CD14-positive monocyte (primary cell): ENCODE results near the gene PRDM7. TPM values are rescaled to one million over a fixed set of nuclear protein-coding genes. Genes with fewer than 3 reads are reported as not detected.

Experiments used
- DNase-seq, 3 donors: peaks; one replicate each; pipeline ENCODE4 v3.0.0-alpha.2; 2011 to 2022
- H2AFZ ChIP-seq: 2 replicates; pipeline ENCODE4 v1.6.0; 2012; ENCODE audit warnings: mild to moderate bottlenecking, low read depth, low read length, inconsistent platforms; ENCODE audit not compliant: insufficient read depth, poor library complexity, severe bottlenecking
- H3K27ac ChIP-seq, 2 donors: 1 replicate in 1 of 2; 2 replicates in 1 of 2; pipeline ENCODE4 v1.5.1; 2012 to 2013; ENCODE audit warnings: low read length in 2 of 2, control low read depth in 1 of 2, inconsistent platforms in 1 of 2, low read depth in 1 of 2, mild to moderate bottlenecking in 1 of 2
- H3K27me3 ChIP-seq, 2 donors: one replicate each; pipeline versions ENCODE4 v1.6.0 to v1.6.1; 2011 to 2013; ENCODE audit warnings: low read length in 2 of 2; ENCODE audit not compliant: control insufficient read depth in 2 of 2, insufficient read depth in 2 of 2
- H3K36me3 ChIP-seq, 2 donors: replicated peaks in 1 of 2; 1 replicate in 1 of 2; 2 replicates in 1 of 2; pipeline versions ENCODE4 v1.5.1 to v1.6.1; 2012 to 2013; ENCODE audit warnings: low read length in 2 of 2, control low read depth in 1 of 2, inconsistent platforms in 1 of 2, mild to moderate bottlenecking in 1 of 2; ENCODE audit not compliant: insufficient read depth in 2 of 2, control insufficient read depth in 1 of 2
- H3K4me1 ChIP-seq, 2 donors: 1 replicate in 1 of 2; 2 replicates in 1 of 2; pipeline versions ENCODE4 v1.5.1 to v1.6.1; 2012 to 2013; ENCODE audit warnings: low read length in 2 of 2, control low read depth in 1 of 2, inconsistent platforms in 1 of 2, mild to moderate bottlenecking in 1 of 2, moderate library complexity in 1 of 2; ENCODE audit not compliant: insufficient read depth in 2 of 2, control insufficient read depth in 1 of 2
- H3K4me2 ChIP-seq: replicated peaks from 2 replicates; pipeline ENCODE3; 2012; ENCODE audit warnings: low read length, moderate library complexity, mild to moderate bottlenecking; ENCODE audit not compliant: poor library complexity, severe bottlenecking; ENCODE audit errors: extremely low read depth
- H3K4me3 ChIP-seq, 3 experiments: fragments of 200-600 bp in 1 of 3; sonication (generic) in 1 of 3; replicated peaks in 1 of 3; 1 replicate in 2 of 3; 2 replicates in 1 of 3; pipeline ENCODE4 v1.5.1; 2011 to 2013; ENCODE audit warnings: low read length in 3 of 3, mild to moderate bottlenecking in 3 of 3, control low read depth in 2 of 3, low read depth in 2 of 3, inconsistent platforms in 1 of 3, moderate library complexity in 1 of 3
- H3K79me2 ChIP-seq: 2 replicates; pipeline ENCODE4 v1.6.0; 2012; ENCODE audit warnings: mild to moderate bottlenecking, control low read depth, inconsistent platforms, low read length, moderate library complexity; ENCODE audit not compliant: insufficient read depth
- H3K9ac ChIP-seq: 2 replicates; pipeline ENCODE4 v1.6.0; 2017; ENCODE audit warnings: low read length, mild to moderate bottlenecking; ENCODE audit not compliant: insufficient read depth, poor library complexity, severe bottlenecking
- H3K9me3 ChIP-seq, 2 donors: replicated peaks in 1 of 2; 1 replicate in 1 of 2; 2 replicates in 1 of 2; pipeline versions ENCODE4 v1.5.1 to v1.6.1; 2012 to 2013; ENCODE audit warnings: low read length in 2 of 2, control low read depth in 1 of 2; ENCODE audit not compliant: control insufficient read depth in 1 of 2, insufficient read depth in 1 of 2
- H4K20me1 ChIP-seq: 2 replicates; pipeline ENCODE4 v1.6.0; 2012; ENCODE audit warnings: mild to moderate bottlenecking, low read length, control low read depth, moderate library complexity; ENCODE audit not compliant: insufficient read depth
- H3K27ac Mint-ChIP-seq, 7 donors: one replicate each; pipeline ENCODE4 v1.8.0; 2020; ENCODE audit warnings: mild to moderate bottlenecking in 7 of 7, mixed read lengths in 7 of 7, moderate library complexity in 6 of 7, inconsistent platforms in 2 of 7
- H3K27me3 Mint-ChIP-seq, 3 donors: one replicate each; pipeline ENCODE4 v1.8.0; 2021 to 2022; ENCODE audit warnings: low read depth in 3 of 3, mild to moderate bottlenecking in 3 of 3, mixed read lengths in 3 of 3, moderate library complexity in 3 of 3, inconsistent platforms in 1 of 3
- H3K36me3 Mint-ChIP-seq, 2 donors: one replicate each; pipeline ENCODE4 v1.8.0; 2020; ENCODE audit warnings: mixed read lengths in 2 of 2, inconsistent platforms in 1 of 2, mild to moderate bottlenecking in 1 of 2
- H3K4me1 Mint-ChIP-seq: one replicate; pipeline ENCODE4 v1.8.0; 2020; ENCODE audit warnings: mild to moderate bottlenecking, mixed read lengths
- H3K4me3 Mint-ChIP-seq, 2 donors: one replicate each; pipeline ENCODE4 v1.8.0; 2020; ENCODE audit warnings: mild to moderate bottlenecking in 2 of 2, mixed read lengths in 2 of 2, moderate library complexity in 1 of 2
- H3K9me3 Mint-ChIP-seq, 7 donors: one replicate each; pipeline ENCODE4 v1.8.0; 2020 to 2022; ENCODE audit warnings: mixed read lengths in 7 of 7, mild to moderate bottlenecking in 6 of 7, moderate library complexity in 6 of 7, inconsistent platforms in 2 of 7
- whole genome bisulfite sequencing: methylation state at CpG from one replicate; pipeline ENCODE4 v1.1.5; 2013; ENCODE audit warnings: missing lambda C conversion rate; ENCODE audit not compliant: insufficient coverage; 5-methylcytosine and 5-hydroxymethylcytosine counted together
- intact Hi-C, 2 donors: fragments of 100-400 bp; cut with micrococcal nuclease; formaldehyde crosslinking; loops; one replicate each; pipeline versions ENCODE4 v1.15.0 to v1.15.1; 2023
- polyA plus RNA-seq, 3 donors: library from polyadenylated mRNA; depleted of rRNA in 1 of 3; unstranded in 2 of 3; stranded (reverse) in 1 of 3; fragments of 300-500 nt in 2 of 3; fragments of >200 nt in 1 of 3; fragmentation: Illumina TruSeq in 2 of 3; gene quantifications; 1 replicate in 2 of 3; 2 replicates in 1 of 3; pipeline ENCODE4 v1.2.3, GENCODE V29; 2012 to 2021
- TF ChIP-seq, protein P1 (sequence below): fragments of 200-600 bp; IDR thresholded peaks from one replicate; pipeline ENCODE4 v1.8.0; 2022; ENCODE audit warnings: antibody characterized with exemption, mild to moderate bottlenecking

PRDM7 gene
- polyA plus RNA-seq, 3 donors: not detected

DNA sequence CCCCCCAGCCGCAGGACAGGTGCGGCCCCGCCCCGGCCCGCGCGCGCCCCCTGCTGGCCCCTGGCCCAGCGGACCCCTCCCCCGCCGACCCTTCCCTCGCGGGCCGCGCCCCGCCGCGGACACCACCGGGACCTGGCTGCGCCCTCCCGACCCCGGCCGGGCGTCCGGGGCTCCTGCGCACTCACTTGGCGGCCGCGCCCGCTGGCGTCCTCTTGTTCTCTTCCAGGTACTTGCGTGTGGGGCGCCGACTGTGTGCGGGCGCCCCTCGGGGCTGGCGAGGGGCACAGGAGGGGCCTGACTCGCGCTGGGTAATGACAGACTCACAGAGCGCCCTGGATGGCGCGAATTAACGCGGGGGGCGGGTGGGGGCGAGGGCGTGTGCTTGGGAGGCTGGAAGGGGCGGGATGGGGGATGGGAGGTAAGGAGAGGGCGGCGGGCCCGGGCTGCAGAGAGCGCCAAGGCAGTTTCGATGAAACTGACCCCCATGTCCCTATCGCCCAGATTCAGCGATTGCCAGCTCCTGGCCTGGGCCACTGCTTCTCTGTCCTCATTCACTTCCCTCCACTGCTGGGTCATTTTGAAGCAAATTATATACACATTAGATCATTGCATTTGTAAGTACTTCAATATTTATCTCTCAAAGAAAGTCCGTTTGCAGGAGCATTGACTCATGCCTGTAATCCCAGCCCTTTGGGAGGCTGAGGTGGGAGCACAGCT is 57.4 kb downstream of the PRDM7 start:
- H2AFZ ChIP-seq: peak overlapping the region; percentile 65
- under 1% methylated on average over 37 of the region's 57 CpGs for WGBS
- TF ChIP-seq, protein P1, sequence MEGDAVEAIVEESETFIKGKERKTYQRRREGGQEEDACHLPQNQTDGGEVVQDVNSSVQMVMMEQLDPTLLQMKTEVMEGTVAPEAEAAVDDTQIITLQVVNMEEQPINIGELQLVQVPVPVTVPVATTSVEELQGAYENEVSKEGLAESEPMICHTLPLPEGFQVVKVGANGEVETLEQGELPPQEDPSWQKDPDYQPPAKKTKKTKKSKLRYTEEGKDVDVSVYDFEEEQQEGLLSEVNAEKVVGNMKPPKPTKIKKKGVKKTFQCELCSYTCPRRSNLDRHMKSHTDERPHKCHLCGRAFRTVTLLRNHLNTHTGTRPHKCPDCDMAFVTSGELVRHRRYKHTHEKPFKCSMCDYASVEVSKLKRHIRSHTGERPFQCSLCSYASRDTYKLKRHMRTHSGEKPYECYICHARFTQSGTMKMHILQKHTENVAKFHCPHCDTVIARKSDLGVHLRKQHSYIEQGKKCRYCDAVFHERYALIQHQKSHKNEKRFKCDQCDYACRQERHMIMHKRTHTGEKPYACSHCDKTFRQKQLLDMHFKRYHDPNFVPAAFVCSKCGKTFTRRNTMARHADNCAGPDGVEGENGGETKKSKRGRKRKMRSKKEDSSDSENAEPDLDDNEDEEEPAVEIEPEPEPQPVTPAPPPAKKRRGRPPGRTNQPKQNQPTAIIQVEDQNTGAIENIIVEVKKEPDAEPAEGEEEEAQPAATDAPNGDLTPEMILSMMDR: no peak

DNA sequence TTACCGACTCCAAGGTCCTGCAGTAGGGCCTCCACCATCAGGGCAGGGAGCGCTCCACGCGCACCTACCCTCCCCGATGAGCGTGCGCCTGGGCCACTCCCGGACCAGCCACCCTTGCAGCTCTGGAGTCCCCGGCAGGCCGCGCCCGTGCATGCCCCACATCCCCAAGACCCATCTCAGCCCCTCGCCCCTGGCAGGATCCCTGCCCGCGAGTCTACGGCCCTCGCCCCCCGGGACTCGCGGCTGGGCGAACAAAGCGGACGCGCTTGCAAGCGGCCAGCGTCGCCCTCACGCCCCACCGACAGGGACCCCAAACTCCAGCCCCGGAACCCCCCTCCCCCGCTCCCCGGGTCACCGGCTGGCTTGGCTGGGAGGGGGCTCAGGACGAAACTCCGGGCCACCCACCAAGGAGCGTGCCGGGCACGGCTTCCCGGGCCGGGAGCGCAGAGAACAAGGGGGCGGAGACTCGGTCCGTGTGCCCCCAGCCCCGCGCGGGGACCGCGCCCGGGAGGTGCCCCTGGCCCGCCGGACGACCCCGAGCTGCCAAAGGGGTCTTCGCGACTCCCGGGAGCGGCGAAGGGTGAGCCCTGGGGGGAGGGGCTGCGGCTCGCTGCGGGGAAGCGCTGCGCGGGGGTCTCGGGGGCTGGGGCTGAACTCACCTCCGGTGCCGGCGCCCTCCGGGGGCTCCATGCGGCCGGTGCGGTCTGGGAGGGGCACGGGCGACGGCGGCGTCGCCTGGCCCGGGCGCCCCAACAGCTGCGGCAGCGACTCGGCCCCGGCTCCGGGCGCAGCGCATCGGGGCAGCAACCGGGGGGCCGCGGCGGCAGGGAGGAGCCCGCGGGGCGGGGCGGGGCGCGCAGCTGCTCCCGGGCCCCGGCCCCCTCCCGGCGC is 58.2 kb downstream of the PRDM7 start, which contains the start of gene DBNDD1:
Gene DBNDD1 (minus strand): TSS at position 805 of the 891 bp plus-strand sequence. CDS start 115 bp downstream, at position 690.
- H2AFZ ChIP-seq: peak within 1 kb of the TSS; percentile 68
- peak within 1 kb of the TSS; percentile 70 to 84 for H3K4me3 Mint-ChIP-seq
- H3K36me3 ChIP-seq: no peaks in the 10 kb centered on the region
- 2% methylated on average over 98 of the region's 103 CpGs for WGBS
- H3K4me3 ChIP-seq: peak within 1 kb of the TSS in 2 of 3 experiments; percentile 34 to 69
- H3K27ac ChIP-seq: no peak within 1 kb of the TSS
- H3K79me2 ChIP-seq: no peaks in the 10 kb centered on the region
- peaks cover 28% of the 10 kb centered on the region for H3K4me1 Mint-ChIP-seq
- H4K20me1 ChIP-seq: no peaks in the 10 kb centered on the region
- no peak for DNase-seq
- TF ChIP-seq, protein P1: no peak
- intact Hi-C loops: no loop called here
- H3K27me3 Mint-ChIP-seq: peaks cover 35 to 47% (median 43%) of the 10 kb centered on the region in 3 donors
- peaks cover 0 to 10% of the 10 kb centered on the region in 2 donors for H3K9me3 ChIP-seq
- H3K9me3 Mint-ChIP-seq: peaks cover 0 to 7% (median 2%) of the 10 kb centered on the region in 7 donors
- peak within 1 kb of the TSS in 1 of 7 donors; percentile 87 for H3K27ac Mint-ChIP-seq
- H3K9ac ChIP-seq: peak within 1 kb of the TSS; percentile 36
- peaks cover 30 to 41% of the 10 kb centered on the region in 2 donors for H3K4me1 ChIP-seq
- H3K36me3 Mint-ChIP-seq: peaks cover 0 to 4% of the 10 kb centered on the region in 2 donors
- peak within 1 kb of the TSS; percentile 77 for H3K4me2 ChIP-seq
- H3K27me3 ChIP-seq: peaks cover 14 to 37% of the 10 kb centered on the region in 2 donors

More for the DNA sequence above, 57.4 kb downstream of the PRDM7 start:
- Histone ChIP-seq H3K27me3 (peaks cover 14 to 37% of the 10 kb centered on the region in 2 donors), H3K4me1 (peaks cover 30 to 41% of the 10 kb centered on the region in 2 donors), H3K4me2 (peak overlapping the region; percentile 77), H3K9me3 (peaks cover 0 to 10% of the 10 kb centered on the region in 2 donors), H3K9ac (peak overlapping the region; percentile 32), H4K20me1 (no peaks in the 10 kb centered on the region), H3K27ac (no peak overlapping the region), H3K79me2 (no peaks in the 10 kb centered on the region), H3K4me3 (peak overlapping the region in 2 of 3 experiments; percentile 11 to 64), H3K36me3 (no peaks in the 10 kb centered on the region)
- Mint-ChIP-seq H3K4me3 (peak overlapping the region; percentile 67 to 84), H3K4me1 (peaks cover 28% of the 10 kb centered on the region), H3K27ac (peak overlapping the region in 1 of 7 donors; percentile 87), H3K36me3 (peaks cover 0 to 4% of the 10 kb centered on the region in 2 donors), H3K27me3 (peaks cover 35 to 45% (median 41%) of the 10 kb centered on the region in 3 donors), H3K9me3 (peaks cover 0 to 7% (median 2%) of the 10 kb centered on the region in 7 donors)
- intact Hi-C loops: no loop called here
- no peak for DNase-seq
